Measurements from ENCODE around the gene L1CAM.

Gene L1CAM, protein sequence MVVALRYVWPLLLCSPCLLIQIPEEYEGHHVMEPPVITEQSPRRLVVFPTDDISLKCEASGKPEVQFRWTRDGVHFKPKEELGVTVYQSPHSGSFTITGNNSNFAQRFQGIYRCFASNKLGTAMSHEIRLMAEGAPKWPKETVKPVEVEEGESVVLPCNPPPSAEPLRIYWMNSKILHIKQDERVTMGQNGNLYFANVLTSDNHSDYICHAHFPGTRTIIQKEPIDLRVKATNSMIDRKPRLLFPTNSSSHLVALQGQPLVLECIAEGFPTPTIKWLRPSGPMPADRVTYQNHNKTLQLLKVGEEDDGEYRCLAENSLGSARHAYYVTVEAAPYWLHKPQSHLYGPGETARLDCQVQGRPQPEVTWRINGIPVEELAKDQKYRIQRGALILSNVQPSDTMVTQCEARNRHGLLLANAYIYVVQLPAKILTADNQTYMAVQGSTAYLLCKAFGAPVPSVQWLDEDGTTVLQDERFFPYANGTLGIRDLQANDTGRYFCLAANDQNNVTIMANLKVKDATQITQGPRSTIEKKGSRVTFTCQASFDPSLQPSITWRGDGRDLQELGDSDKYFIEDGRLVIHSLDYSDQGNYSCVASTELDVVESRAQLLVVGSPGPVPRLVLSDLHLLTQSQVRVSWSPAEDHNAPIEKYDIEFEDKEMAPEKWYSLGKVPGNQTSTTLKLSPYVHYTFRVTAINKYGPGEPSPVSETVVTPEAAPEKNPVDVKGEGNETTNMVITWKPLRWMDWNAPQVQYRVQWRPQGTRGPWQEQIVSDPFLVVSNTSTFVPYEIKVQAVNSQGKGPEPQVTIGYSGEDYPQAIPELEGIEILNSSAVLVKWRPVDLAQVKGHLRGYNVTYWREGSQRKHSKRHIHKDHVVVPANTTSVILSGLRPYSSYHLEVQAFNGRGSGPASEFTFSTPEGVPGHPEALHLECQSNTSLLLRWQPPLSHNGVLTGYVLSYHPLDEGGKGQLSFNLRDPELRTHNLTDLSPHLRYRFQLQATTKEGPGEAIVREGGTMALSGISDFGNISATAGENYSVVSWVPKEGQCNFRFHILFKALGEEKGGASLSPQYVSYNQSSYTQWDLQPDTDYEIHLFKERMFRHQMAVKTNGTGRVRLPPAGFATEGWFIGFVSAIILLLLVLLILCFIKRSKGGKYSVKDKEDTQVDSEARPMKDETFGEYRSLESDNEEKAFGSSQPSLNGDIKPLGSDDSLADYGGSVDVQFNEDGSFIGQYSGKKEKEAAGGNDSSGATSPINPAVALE

DNA sequence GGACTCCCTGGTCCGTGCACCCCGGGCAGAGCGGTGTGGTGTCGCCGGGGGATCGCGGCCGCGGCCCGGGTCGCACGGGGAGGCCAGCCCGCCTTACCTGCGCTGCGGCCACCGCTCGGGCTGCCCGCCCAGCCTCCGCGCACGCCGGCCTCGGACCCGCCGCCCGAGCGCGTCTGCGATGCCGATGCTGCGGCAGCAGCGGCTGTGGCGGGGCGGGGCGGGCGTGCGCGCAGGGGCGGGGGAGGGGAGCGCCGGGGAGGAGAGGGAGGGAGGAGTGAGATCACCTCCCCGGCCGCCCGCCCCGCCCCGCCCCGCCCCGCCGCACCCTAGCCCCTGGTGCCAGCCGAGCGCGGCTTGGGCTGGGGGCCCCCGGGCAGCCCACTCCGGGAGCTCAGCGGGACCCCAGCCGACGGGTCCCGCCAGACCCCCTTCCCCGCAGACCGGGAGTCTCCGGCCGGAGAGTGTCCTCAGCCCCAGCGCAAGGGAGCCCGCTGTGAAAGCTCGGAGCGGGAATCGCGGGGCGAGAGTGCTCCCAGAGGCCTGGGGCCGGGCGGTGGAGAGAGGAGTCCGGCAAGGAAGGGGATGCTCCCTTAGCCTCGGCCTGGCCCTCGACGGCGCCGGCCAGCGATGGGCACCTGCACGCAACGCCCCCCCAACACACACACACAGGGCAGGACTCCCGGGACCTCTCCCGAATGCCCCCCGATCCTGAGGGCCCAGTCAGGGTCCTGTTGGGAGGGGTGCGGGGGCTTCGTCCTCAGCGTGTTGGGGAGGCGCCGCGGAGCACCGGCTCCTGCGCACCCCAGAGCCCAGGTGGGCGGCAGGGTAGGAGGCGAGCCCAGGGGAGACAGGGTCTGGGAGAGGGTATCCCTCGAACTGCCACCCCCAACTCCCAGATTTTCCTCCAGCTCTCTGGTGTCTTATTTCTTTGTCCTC lies at the start of gene L1CAM:
L1CAM (minus strand) TSS at position 206 of the 936 bp plus-strand sequence. CDS start 10,337 bp downstream, outside the sequence.
- peak; percentile 37 for DNase-seq

DNA sequence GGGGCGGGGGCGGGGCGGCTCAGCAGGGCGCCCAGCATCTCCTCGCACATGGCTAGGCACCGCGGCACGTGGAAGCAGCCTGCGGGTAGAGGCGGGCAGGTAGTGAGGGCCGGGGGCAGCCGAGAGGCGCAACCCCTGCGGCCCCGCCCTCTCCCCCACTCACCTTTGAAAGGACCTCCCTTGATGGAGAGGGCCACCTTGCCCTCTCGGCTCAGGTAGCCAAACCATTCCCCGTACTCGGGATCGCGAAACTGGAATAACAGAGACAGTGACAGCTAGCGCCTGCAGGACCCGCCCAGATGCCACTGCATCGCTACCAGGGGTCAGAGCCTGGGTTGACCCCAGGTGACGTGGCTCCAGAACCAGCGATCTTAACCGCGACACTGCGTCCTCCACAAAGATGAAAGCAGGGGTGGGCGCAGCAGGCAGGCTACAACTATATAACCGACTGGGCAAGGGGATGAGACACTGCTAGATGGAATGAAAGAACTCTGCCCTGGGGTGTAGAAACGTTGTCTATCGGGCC lies 49.4 kb upstream of the L1CAM start:
- DNase-seq: no peak

- DNase-seq: peak; percentile 73
Measured at GRCh38 chrX:153934762-153935325, 48.9 kb upstream of the L1CAM start, which contains the start of gene NAA10. Gene NAA10, minus strand, starts transcription at chrX:153935037. Its CDS starts 133 bp downstream, at chrX:153934904.

DNA sequence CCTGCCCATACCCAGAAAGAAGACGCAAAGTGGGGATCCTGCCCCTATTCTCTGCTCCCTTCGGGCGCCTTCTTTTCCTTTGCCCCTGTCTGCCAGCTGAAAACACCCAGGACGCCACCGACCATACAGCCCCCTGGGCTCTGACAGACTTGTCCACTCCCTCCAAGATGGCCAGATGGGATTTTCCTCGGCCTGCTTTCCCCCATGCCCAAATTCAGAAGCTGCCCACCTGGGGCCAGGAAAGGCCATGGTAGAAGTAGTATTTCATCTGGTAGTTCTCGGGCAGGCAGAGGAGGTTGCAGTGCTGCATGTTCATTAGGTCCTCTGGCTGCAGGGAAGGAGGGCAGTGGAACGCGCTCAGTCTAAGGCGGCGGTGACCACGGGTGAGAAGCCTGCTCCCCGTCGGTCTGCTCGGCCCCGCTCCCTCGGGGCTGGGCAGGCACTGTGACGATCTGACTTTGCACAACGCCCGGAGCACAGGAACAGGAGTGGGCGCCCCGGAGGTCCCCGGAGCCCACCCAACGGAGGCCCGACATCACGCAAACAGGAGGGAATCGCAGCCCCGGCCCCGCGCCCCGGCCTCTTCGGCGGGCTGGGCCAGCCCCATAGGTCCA lies 48.3 kb upstream of the L1CAM start:
- no peak for DNase-seq

- peak; percentile 54 for DNase-seq
Measured at GRCh38 chrX:153933748-153934147, 47.8 kb upstream of the L1CAM start.

DNA sequence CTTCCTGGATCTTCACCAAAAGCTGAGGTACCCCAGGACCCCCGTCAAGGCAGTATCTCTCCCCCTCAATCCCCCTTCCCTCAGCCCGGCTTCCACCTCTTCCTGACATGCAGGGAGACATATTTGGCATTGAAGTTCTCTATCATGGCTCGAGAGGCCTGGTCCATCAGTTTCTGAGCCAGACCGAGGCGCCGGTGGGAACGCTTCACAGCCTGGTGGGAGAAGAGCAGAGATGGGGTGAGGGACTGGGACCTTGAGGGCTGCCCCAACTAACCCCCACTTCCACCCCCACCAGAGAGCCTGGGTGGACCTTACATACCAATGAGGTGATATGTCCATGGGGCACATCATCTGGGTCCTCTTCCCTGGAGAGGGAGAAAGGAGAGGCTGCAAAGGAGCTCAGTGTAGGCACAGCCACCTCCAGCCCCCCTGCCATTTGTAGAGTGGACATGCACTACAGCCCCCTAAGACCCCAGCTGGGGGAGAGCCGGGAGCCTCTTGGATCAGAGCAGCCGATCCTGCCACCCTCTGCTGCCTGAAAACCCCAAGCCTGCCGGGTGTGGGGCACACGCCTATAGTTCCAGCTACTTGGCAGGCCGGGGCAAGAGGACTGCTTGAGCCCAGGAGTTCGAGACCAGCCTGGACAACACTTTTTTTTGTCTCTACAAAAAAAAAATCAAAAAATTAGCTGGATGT lies 46.4 kb upstream of the L1CAM start:
- DNase-seq: no peak

- no peak for DNase-seq
Measured at GRCh38 chrX:153931748-153932147, 45.8 kb upstream of the L1CAM start.

DNA sequence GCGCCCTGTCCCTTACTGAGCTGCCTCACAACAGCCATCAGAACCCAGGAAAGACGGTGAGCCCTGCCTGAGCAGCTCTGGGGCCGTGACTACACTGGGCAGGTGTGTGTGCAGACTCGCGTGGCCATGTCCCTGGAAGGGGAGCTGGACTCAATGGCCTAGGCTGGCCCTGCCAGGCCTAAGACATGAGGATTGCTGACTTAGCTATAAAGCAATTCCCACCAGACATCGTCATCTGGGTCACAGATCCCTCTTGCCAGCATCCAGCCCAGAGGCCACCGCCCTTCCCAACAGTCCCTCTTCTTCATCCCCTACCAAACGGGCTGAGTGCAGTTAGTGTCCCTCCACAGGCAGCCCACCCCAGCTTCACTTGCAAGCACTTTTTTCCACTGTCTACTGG lies 45.2 kb upstream of the L1CAM start:
- DNase-seq: no peak

GRCh38 chrX:153930011-153930910 lies 44.3 kb upstream of the L1CAM start:
- no peak for DNase-seq

- no peak for DNase-seq
Measured at GRCh38 chrX:153929576-153929975, 43.6 kb upstream of the L1CAM start.

DNA sequence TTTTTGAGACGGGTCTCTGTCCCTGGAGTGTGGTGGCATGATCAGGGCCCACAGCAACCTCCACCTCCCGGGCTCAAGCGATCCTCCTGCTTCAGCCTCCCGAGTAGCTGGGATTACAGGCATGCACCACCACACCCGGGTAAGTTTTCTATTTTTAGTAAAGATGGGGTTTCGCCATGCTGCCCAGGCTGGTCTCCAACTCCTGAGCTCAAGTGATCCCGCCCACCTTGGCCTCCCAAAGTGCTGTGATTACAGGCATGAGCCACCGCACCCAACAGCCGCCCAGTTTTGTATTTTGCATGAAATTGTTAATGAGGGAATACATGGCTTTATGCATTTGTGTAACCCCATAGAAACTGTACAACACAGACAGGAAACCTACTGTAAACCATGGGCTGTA lies 42.9 kb upstream of the L1CAM start:
- no peak for DNase-seq

DNA sequence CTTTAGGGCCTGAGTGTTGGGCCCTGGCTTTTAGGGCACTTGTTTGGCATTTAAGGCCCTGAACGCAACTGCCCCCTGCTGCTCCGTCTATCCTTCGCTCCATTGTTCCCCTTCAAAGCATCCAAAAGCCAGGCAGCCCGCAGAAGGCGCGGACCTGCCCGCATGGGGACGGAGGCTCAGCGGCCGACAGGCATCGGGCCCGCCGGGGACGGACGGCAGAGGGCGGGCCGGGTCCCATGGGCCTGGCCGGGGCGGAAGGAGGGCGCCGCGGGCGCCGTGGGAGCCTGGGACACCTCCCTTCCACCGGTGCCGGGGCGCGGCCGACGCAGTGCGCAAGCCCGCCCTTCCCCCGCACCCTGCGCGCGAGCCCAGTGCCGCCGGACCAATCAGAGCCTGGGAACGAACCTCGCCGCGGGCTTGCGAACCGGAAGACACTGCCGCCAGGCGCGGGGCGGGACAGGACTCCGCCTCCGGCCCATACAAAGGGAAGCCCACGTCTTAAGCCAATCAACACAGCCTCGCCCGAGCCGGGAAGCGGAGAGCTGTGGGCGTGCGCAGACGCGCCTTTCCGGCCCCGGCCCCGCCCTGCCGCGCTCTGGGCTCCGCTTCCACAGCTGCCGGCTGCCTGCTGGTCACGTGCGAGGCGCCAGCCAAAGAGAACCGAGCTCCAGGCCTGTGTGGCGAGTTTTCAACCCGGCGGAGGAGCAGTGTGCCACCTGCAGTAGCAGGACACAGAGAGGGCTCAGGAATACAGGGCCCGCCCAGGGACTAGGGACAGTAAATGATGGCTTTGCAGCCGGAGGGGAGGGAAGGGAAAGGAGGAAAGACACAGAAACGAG lies 42.2 kb upstream of the L1CAM start:
- DNase-seq: peak; percentile 96

DNA sequence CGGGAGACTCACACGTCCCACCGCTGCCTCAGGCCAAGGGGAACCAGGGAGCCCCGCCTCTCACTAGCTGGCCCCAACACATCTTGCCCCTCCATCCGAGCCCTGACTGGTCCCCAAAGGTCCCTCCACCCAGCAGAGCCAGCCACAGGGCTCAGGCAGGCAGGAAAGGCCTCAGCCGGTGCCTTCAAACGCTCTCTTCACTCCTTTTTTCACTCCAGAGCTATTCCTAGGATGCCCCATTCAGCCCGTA lies 41.6 kb upstream of the L1CAM start:
- DNase-seq: no peak

GRCh38 chrX:153926858-153927671 lies 41.1 kb upstream of the L1CAM start:
- peak; percentile 33 for DNase-seq

DNA sequence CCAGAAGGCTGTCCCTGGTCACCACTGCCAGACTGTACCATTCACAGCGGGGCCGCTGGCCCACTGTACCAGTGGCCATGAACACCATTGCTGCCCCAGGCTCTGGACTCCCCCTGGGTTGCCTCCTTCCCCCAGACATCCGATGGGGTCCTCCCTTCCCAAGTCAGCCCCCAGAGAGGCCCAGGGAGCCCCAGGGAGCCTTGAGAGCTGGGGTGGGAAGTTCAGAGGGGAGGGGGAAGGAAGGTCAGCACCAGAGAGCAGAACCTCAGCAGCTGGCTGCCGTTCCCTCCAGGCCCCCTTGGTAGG lies 40.5 kb upstream of the L1CAM start:
- DNase-seq: no peak

DNA sequence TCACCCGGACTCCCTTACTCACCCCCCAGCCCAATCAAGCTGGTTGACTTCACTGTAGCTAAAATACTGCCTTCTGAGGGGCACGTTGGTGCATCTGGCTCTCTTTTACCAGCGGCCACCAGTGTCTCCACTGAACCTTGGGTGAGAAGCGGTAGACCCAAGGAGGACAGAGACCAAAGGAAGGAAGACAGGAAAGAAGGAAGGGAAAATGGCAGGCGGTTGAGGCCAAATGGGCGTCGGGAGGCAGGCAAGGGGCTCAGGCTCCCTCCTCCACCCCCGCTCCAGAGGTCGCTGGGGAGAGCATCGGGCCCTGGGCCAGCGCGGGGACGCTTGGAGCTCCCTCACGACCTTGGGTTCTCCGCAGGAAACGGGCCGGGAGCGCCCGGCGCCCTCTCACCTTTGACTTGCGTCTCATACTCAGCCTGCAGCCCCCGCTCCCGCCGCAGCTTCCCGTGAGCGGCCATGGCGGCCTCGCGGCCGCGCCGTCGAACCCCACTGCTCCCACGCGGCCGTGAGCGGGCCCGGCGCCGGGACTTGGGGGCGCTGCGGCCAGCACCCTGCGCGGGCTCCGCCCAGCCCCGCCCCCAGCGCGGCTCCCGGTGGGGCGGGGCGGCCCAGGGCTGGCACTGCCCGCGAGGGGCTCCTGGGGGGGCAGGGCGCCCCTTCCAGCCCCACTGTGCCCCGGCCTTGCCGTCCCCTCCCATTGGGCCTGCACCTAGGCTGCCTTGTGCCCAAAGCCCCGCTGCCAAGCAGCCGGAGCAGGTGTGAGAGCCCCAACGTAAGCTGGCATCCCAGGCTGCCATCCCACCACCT lies 40.0 kb upstream of the L1CAM start, which contains the start of gene ARHGAP4:
ARHGAP4 (minus strand) TSS at position 526 of the 813 bp plus-strand sequence; CDS start at position 464, 62 bp downstream.
- DNase-seq: no peak

DNA sequence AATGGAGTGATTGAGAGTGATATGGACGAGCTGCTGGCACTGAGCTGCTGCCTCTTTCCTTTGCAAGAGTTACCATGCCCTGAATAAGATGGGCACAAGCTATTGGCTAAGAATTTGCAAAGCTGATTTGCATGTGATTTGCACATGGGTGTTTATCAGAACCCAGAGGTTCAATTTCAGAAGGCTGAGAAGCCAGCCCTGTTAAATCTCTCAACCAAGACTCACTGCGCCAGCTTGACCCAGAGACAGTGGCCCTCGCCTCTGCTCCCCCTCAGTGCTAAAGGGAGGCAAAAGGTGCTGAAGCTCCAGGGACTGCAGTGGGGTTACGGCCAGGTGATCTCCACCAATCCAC lies 39.4 kb upstream of the L1CAM start:
- no peak for DNase-seq
